GM12878 (cell line): Measurements from ENCODE around the gene PDXDC1. TPM values are rescaled to one million over a fixed set of nuclear protein-coding genes. Genes with fewer than 3 reads are reported as not detected.
"Not testable (repeated sequence)": the region's sequence is repeated elsewhere in the genome, so short reads cannot be mapped to it uniquely, and the experiment has no call there.

Source experiments
- ATAC-seq: fragments of 200-7000 bp; cut with Tn5 transposase; 3 replicates; pipeline ENCODE4 v1.9.1; 2020; ENCODE audit warnings: mild to moderate bottlenecking, moderate library complexity
- BruUV-seq: library from RNA; stranded (reverse); fragments of 400-500 nt; replicated peaks from 2 replicates; lab custom pipeline; 2021; lab: Mats Ljungman, UMichigan
- CTCF ChIA-PET: fragments of 300-600 bp; sonication (Branson Sonifier 250); formaldehyde crosslinking; extraction: SDS; loops from one replicate; lab custom pipeline; 2021; ENCODE audit warnings: inconsistent platforms; lab: Yijun Ruan, JAX
- POLR2A ChIA-PET: fragments of 350-600 bp; formaldehyde crosslinking; extraction: SDS; loops from one replicate; lab custom pipeline; 2021; ENCODE audit warnings: inconsistent platforms; lab: Charles Lee
- RAD21 ChIA-PET: fragments of 300-600 bp; sonication (Branson Sonifier 250); formaldehyde crosslinking; loops from one replicate; lab custom pipeline; 2023; ENCODE audit warnings: antibody characterized with exemption; ENCODE audit not compliant: unreplicated experiment; lab: Charles Lee
- SMC1A ChIA-PET: fragments of 300-600 bp; sonication (Branson Sonifier 250); formaldehyde crosslinking; loops from one replicate; lab custom pipeline; 2023; ENCODE audit not compliant: unreplicated experiment, uncharacterized antibody; lab: Charles Lee
- DNase-seq: peaks from one replicate; pipeline ENCODE4 v3.0.0-alpha.2; 2011; ENCODE audit warnings: low read depth, low spot score
- FAIRE-seq: peaks from 3 replicates; lab custom pipeline; 2011; peaks lifted over from hg19 to GRCh38; lab: Jason Lieb, UNC
- H2AFZ ChIP-seq: 2 replicates; pipeline ENCODE4 v1.6.0; 2011; ENCODE audit warnings: low read depth, low read length, control low read depth; ENCODE audit not compliant: control insufficient read depth
- H3K27ac ChIP-seq: 2 replicates; pipeline ENCODE4 v1.5.1; 2011; ENCODE audit warnings: control low read depth; ENCODE audit not compliant: control insufficient read depth, insufficient read depth
- H3K27me3 ChIP-seq, 2 experiments: replicated peaks in 1 of 2; 2 replicates each; pipeline versions ENCODE4 v1.6.0 to v1.6.1; 2011; ENCODE audit warnings: low read length in 1 of 2; ENCODE audit not compliant: control insufficient read depth in 2 of 2, insufficient read depth in 2 of 2
- H3K36me3 ChIP-seq, 2 experiments: 2 replicates each; pipeline ENCODE4 v1.5.1; 2011; ENCODE audit warnings: low read length in 1 of 2; ENCODE audit not compliant: control insufficient read depth in 2 of 2, insufficient read depth in 2 of 2
- H3K4me1 ChIP-seq: 2 replicates; pipeline ENCODE4 v1.6.1; 2011; ENCODE audit warnings: mild to moderate bottlenecking, low read length, moderate library complexity, mixed read lengths; ENCODE audit not compliant: control insufficient read depth, insufficient read depth
- H3K4me2 ChIP-seq: 2 replicates; pipeline ENCODE4 v1.6.0; 2011; ENCODE audit warnings: control low read depth; ENCODE audit not compliant: control insufficient read depth, insufficient read depth
- H3K4me3 ChIP-seq: fragments of 200-600 bp; sonication (generic); 2 replicates; pipeline ENCODE4 v1.5.1; 2016
- H3K79me2 ChIP-seq: 2 replicates; pipeline ENCODE4 v1.6.0; 2011; ENCODE audit warnings: low read length; ENCODE audit not compliant: control insufficient read depth, insufficient read depth
- H3K9ac ChIP-seq: 2 replicates; pipeline ENCODE4 v1.8.0; 2011; ENCODE audit warnings: low read length, control low read depth, mixed read lengths; ENCODE audit not compliant: control insufficient read depth, insufficient read depth
- H3K9me3 ChIP-seq: replicated peaks from 3 replicates; pipeline ENCODE4 v1.5.1; 2011; ENCODE audit warnings: mild to moderate bottlenecking, low read length; ENCODE audit not compliant: control insufficient read depth, insufficient read depth
- H4K20me1 ChIP-seq: 2 replicates; pipeline ENCODE4 v1.6.0; 2011; ENCODE audit not compliant: control insufficient read depth, insufficient read depth
- WGBS: methylation state at CpG from one replicate; pipeline ENCODE4 v1.1.6; 2016; ENCODE audit warnings: low lambda C conversion rate; ENCODE audit not compliant: insufficient replicate concordance, insufficient coverage; ENCODE audit errors: missing lambda C conversion rate; 5-methylcytosine and 5-hydroxymethylcytosine counted together
- in situ Hi-C: fragments of 300-500 bp; cut with MboI; formaldehyde crosslinking; loops from 9 replicates; pipeline ENCODE4 v1.14.3; 2018; ENCODE audit warnings: mixed read lengths
- intact Hi-C: fragments of 100-400 bp; cut with micrococcal nuclease; formaldehyde crosslinking; loops from one replicate; pipeline ENCODE4 v1.14.2; 2022; ENCODE audit not compliant: unreplicated experiment
- polyA plus RNA-seq, 11 experiments: library from polyadenylated mRNA; depleted of rRNA in 4 of 11; unstranded in 6 of 11; stranded (reverse) in 5 of 11; fragments of >200 nt; fragmentation: Nextera tagmentation in 4 of 11; fragmentation: Illumina TruSeq in 1 of 11; extraction: Ambion mirVana in 4 of 11; extraction: Trizol in 1 of 11; gene quantifications; 1 replicate in 1 of 11; 2 replicates in 10 of 11; pipeline versions ENCODE4 v1.2.1 to v1.2.3, GENCODE V29; 2011 to 2016; ENCODE audit warnings: inconsistent platforms in 2 of 11, missing spikeins in 2 of 11, low read depth in 1 of 11
- total RNA-seq, 4 experiments: library from RNA; depleted of rRNA in 3 of 4; stranded (reverse); fragments of >200 nt in 3 of 4; fragmentation: Illumina TruSeq in 1 of 4; extraction: Trizol in 1 of 4; gene quantifications; 2 replicates each; pipeline versions ENCODE4 v1.2.1 to v1.2.3, GENCODE V29; 2013 to 2021

Gene PDXDC1
- total and polyA plus RNA-seq, 10 of the 15 experiments (the other 5 are each of a cell fraction or from before 2014, with no cell fraction given) = 6.1 to 78.2 (median 53.8) TPM

- H3K27me3 ChIP-seq, H2AFZ ChIP-seq, DNase-seq, H3K9me3 ChIP-seq, H3K4me3 ChIP-seq, H3K36me3 ChIP-seq, H3K27ac ChIP-seq, RAD21 ChIA-PET, FAIRE-seq, H3K4me2 ChIP-seq, H4K20me1 ChIP-seq, SMC1A ChIA-PET, in situ Hi-C loops, H3K4me1 ChIP-seq, H3K79me2 ChIP-seq, CTCF ChIA-PET, BruUV-seq, H3K9ac ChIP-seq, ATAC-seq, intact Hi-C loops: not testable (repeated sequence)
- POLR2A ChIA-PET = interaction anchor here (0.7 kb wide), 1 partner anchor 505 kb away, joined by 3 read pairs; no protein-coding TSS in a partner anchor
- 100% methylated on average over 6 of the region's 8 CpGs for WGBS
These were observed 91.9 kb downstream of the PDXDC1 start for GRCh38 chr16:15066690-15067089.

GRCh38 chr16:15071013-15071412, 96.2 kb downstream of the PDXDC1 start:
- SMC1A ChIA-PET, H4K20me1 ChIP-seq, H3K4me1 ChIP-seq, RAD21 ChIA-PET, H2AFZ ChIP-seq, H3K27ac ChIP-seq, H3K9me3 ChIP-seq, H3K27me3 ChIP-seq, DNase-seq, ATAC-seq, H3K4me2 ChIP-seq, H3K79me2 ChIP-seq, H3K4me3 ChIP-seq, intact Hi-C loops, in situ Hi-C loops, BruUV-seq, CTCF ChIA-PET, FAIRE-seq, H3K36me3 ChIP-seq, POLR2A ChIA-PET, H3K9ac ChIP-seq: not testable (repeated sequence)
- 84% methylated on average over 4 of the region's 4 CpGs for WGBS
